ENCODE measurements around the gene TPTE2.
"Not testable (repeated sequence)": the region's sequence is repeated elsewhere in the genome, so short reads cannot be mapped to it uniquely, and the experiment has no call there.

The TPTE2 gene

GRCh38 chr13:19561585-19561984 is 253 bp upstream of the TPTE2 start:
- no peak for DNase-seq

- DNase-seq = not testable (repeated sequence)
Measured at GRCh38 chr13:19560672-19561071, 660 bp downstream of the TPTE2 start.

- not testable (repeated sequence) for DNase-seq
Measured at GRCh38 chr13:19559739-19560138, 1.6 kb downstream of the TPTE2 start.

GRCh38 chr13:19557287-19557686 is 4.0 kb downstream of the TPTE2 start:
- DNase-seq = not testable (repeated sequence)

GRCh38 chr13:19549245-19549644 is 12.1 kb downstream of the TPTE2 start:
- not testable (repeated sequence) for DNase-seq

GRCh38 chr13:19525634-19526033 is 35.7 kb downstream of the TPTE2 start:
- not testable (repeated sequence) for DNase-seq

- no peak for DNase-seq
Measured at GRCh38 chr13:19519049-19519448, 42.3 kb downstream of the TPTE2 start.

GRCh38 chr13:19507623-19508022 is 53.7 kb downstream of the TPTE2 start:
- DNase-seq = not testable (repeated sequence)

GRCh38 chr13:19460126-19460525 is 101.2 kb downstream of the TPTE2 start:
- not testable (repeated sequence) for DNase-seq

GRCh38 chr13:19439056-19439686 is 122.2 kb downstream of the TPTE2 start:
- DNase-seq = peak; percentile 7 to 13

- DNase-seq = not testable (repeated sequence)
Measured at GRCh38 chr13:19437780-19438179, 123.6 kb downstream of the TPTE2 start.

GRCh38 chr13:19422236-19422635 is 139.1 kb downstream of the TPTE2 start:
- DNase-seq = peak; percentile 12 to 19

- DNase-seq = not testable (repeated sequence)
Measured at GRCh38 chr13:19412494-19412893, 148.8 kb downstream of the TPTE2 start.

- not testable (repeated sequence) for DNase-seq
Measured at GRCh38 chr13:19382746-19383511, 178.4 kb downstream of the TPTE2 start.

GRCh38 chr13:19382111-19382510 is 179.2 kb downstream of the TPTE2 start:
- DNase-seq = no peak
